GM12878 (cell line): ENCODE results near the gene ADAMTS7. TPM values are rescaled to one million over a fixed set of nuclear protein-coding genes. Genes with fewer than 3 reads are reported as not detected.

ENCODE experiments used
- ATAC-seq: fragments of 200-7000 bp; cut with Tn5 transposase; 3 replicates; pipeline ENCODE4 v1.9.1; 2020; ENCODE audit warnings: mild to moderate bottlenecking, moderate library complexity
- BruUV-seq: library from RNA; stranded (reverse); fragments of 400-500 nt; replicated peaks from 2 replicates; lab custom pipeline; 2021; lab: Mats Ljungman, UMichigan
- CTCF ChIA-PET: fragments of 300-600 bp; sonication (Branson Sonifier 250); formaldehyde crosslinking; extraction: SDS; loops from one replicate; lab custom pipeline; 2021; ENCODE audit warnings: inconsistent platforms; lab: Yijun Ruan, JAX
- POLR2A ChIA-PET: fragments of 350-600 bp; formaldehyde crosslinking; extraction: SDS; loops from one replicate; lab custom pipeline; 2021; ENCODE audit warnings: inconsistent platforms; lab: Charles Lee
- RAD21 ChIA-PET: fragments of 300-600 bp; sonication (Branson Sonifier 250); formaldehyde crosslinking; loops from one replicate; lab custom pipeline; 2023; ENCODE audit warnings: antibody characterized with exemption; ENCODE audit not compliant: unreplicated experiment; lab: Charles Lee
- SMC1A ChIA-PET: fragments of 300-600 bp; sonication (Branson Sonifier 250); formaldehyde crosslinking; loops from one replicate; lab custom pipeline; 2023; ENCODE audit not compliant: unreplicated experiment, uncharacterized antibody; lab: Charles Lee
- DNase-seq: peaks from one replicate; pipeline ENCODE4 v3.0.0-alpha.2; 2011; ENCODE audit warnings: low read depth, low spot score
- FAIRE-seq: peaks from 3 replicates; lab custom pipeline; 2011; peaks lifted over from hg19 to GRCh38; lab: Jason Lieb, UNC
- H2AFZ ChIP-seq: 2 replicates; pipeline ENCODE4 v1.6.0; 2011; ENCODE audit warnings: low read depth, low read length, control low read depth; ENCODE audit not compliant: control insufficient read depth
- H3K27ac ChIP-seq: 2 replicates; pipeline ENCODE4 v1.5.1; 2011; ENCODE audit warnings: control low read depth; ENCODE audit not compliant: control insufficient read depth, insufficient read depth
- H3K27me3 ChIP-seq, 2 experiments: replicated peaks in 1 of 2; 2 replicates each; pipeline versions ENCODE4 v1.6.0 to v1.6.1; 2011; ENCODE audit warnings: low read length in 1 of 2; ENCODE audit not compliant: control insufficient read depth in 2 of 2, insufficient read depth in 2 of 2
- H3K36me3 ChIP-seq, 2 experiments: 2 replicates each; pipeline ENCODE4 v1.5.1; 2011; ENCODE audit warnings: low read length in 1 of 2; ENCODE audit not compliant: control insufficient read depth in 2 of 2, insufficient read depth in 2 of 2
- H3K4me1 ChIP-seq: 2 replicates; pipeline ENCODE4 v1.6.1; 2011; ENCODE audit warnings: mild to moderate bottlenecking, low read length, moderate library complexity, mixed read lengths; ENCODE audit not compliant: control insufficient read depth, insufficient read depth
- H3K4me2 ChIP-seq: 2 replicates; pipeline ENCODE4 v1.6.0; 2011; ENCODE audit warnings: control low read depth; ENCODE audit not compliant: control insufficient read depth, insufficient read depth
- H3K4me3 ChIP-seq: fragments of 200-600 bp; sonication (generic); 2 replicates; pipeline ENCODE4 v1.5.1; 2016
- H3K79me2 ChIP-seq: 2 replicates; pipeline ENCODE4 v1.6.0; 2011; ENCODE audit warnings: low read length; ENCODE audit not compliant: control insufficient read depth, insufficient read depth
- H3K9ac ChIP-seq: 2 replicates; pipeline ENCODE4 v1.8.0; 2011; ENCODE audit warnings: low read length, control low read depth, mixed read lengths; ENCODE audit not compliant: control insufficient read depth, insufficient read depth
- H3K9me3 ChIP-seq: replicated peaks from 3 replicates; pipeline ENCODE4 v1.5.1; 2011; ENCODE audit warnings: mild to moderate bottlenecking, low read length; ENCODE audit not compliant: control insufficient read depth, insufficient read depth
- H4K20me1 ChIP-seq: 2 replicates; pipeline ENCODE4 v1.6.0; 2011; ENCODE audit not compliant: control insufficient read depth, insufficient read depth
- ATF3 ChIP-seq: IDR thresholded peaks from 2 replicates; pipeline ENCODE4 v1.6.1; 2011; ENCODE audit warnings: low read depth, mild to moderate bottlenecking, low read length, moderate library complexity, borderline replicate concordance; ENCODE audit errors: extremely low read depth
- CBX5 ChIP-seq: sonication (generic); IDR thresholded peaks from 2 replicates; pipeline ENCODE4 v1.6.1; 2016; ENCODE audit warnings: low read depth, moderate library complexity, mild to moderate bottlenecking, inconsistent platforms
- CHD4 ChIP-seq: fragments of 200-600 bp; sonication (generic); IDR thresholded peaks from 2 replicates; pipeline ENCODE4 v1.6.1; 2016; ENCODE audit warnings: mild to moderate bottlenecking
- GABPA ChIP-seq: IDR thresholded peaks from 2 replicates; pipeline ENCODE4 v1.6.1; 2014; ENCODE audit warnings: antibody characterized with exemption, low read depth, mild to moderate bottlenecking, inconsistent platforms
- HDGF ChIP-seq: fragments of 450-650 bp; IDR thresholded peaks from 2 replicates; pipeline ENCODE4 v1.6.1; 2016; ENCODE audit warnings: antibody characterized with exemption
- KLF5 ChIP-seq: fragments of 450-650 bp; IDR thresholded peaks from 2 replicates; pipeline ENCODE4 v1.6.1; 2014; ENCODE audit warnings: mild to moderate bottlenecking; ENCODE audit not compliant: partially characterized antibody
- NBN ChIP-seq: fragments of 450-650 bp; IDR thresholded peaks from 2 replicates; pipeline ENCODE4 v1.6.1; 2016
- NFYA ChIP-seq: IDR thresholded peaks from 2 replicates; pipeline ENCODE4 v1.6.1; 2011; ENCODE audit warnings: low read depth, mild to moderate bottlenecking, low read length, improper control_type of control experiment, borderline replicate concordance
- POLR2AphosphoS2 ChIP-seq: IDR thresholded peaks from 2 replicates; pipeline ENCODE4 v1.6.1; 2011; ENCODE audit warnings: low read depth, mild to moderate bottlenecking, low read length, improper control_type of control experiment, moderate library complexity
- RB1 ChIP-seq: fragments of 450-650 bp; formaldehyde crosslinking; IDR thresholded peaks from 2 replicates; pipeline ENCODE4 v1.6.1; 2017; ENCODE audit warnings: mild to moderate bottlenecking, borderline replicate concordance
- RUNX3 ChIP-seq: IDR thresholded peaks from 2 replicates; pipeline ENCODE4 v1.6.1; 2012; ENCODE audit warnings: low read length, inconsistent platforms
- STAT1 ChIP-seq: fragments of 450-650 bp; conservative IDR thresholded peaks from 2 replicates; pipeline ENCODE4 v1.6.1; 2014; ENCODE audit warnings: antibody characterized with exemption, mild to moderate bottlenecking
- TCF3 ChIP-seq: IDR thresholded peaks from 2 replicates; pipeline ENCODE4 v1.6.1; 2012; ENCODE audit warnings: low read depth, mild to moderate bottlenecking, low read length, borderline replicate concordance; ENCODE audit not compliant: insufficient read depth
- WGBS: methylation state at CpG from one replicate; pipeline ENCODE4 v1.1.6; 2016; ENCODE audit warnings: low lambda C conversion rate; ENCODE audit not compliant: insufficient replicate concordance, insufficient coverage; ENCODE audit errors: missing lambda C conversion rate; 5-methylcytosine and 5-hydroxymethylcytosine counted together
- in situ Hi-C: fragments of 300-500 bp; cut with MboI; formaldehyde crosslinking; loops from 9 replicates; pipeline ENCODE4 v1.14.3; 2018; ENCODE audit warnings: mixed read lengths
- intact Hi-C: fragments of 100-400 bp; cut with micrococcal nuclease; formaldehyde crosslinking; loops from one replicate; pipeline ENCODE4 v1.14.2; 2022; ENCODE audit not compliant: unreplicated experiment
- polyA plus RNA-seq, 11 experiments: library from polyadenylated mRNA; depleted of rRNA in 4 of 11; unstranded in 6 of 11; stranded (reverse) in 5 of 11; fragments of >200 nt; fragmentation: Nextera tagmentation in 4 of 11; fragmentation: Illumina TruSeq in 1 of 11; extraction: Ambion mirVana in 4 of 11; extraction: Trizol in 1 of 11; gene quantifications; 1 replicate in 1 of 11; 2 replicates in 10 of 11; pipeline versions ENCODE4 v1.2.1 to v1.2.3, GENCODE V29; 2011 to 2016; ENCODE audit warnings: inconsistent platforms in 2 of 11, missing spikeins in 2 of 11, low read depth in 1 of 11
- total RNA-seq, 4 experiments: library from RNA; depleted of rRNA in 3 of 4; stranded (reverse); fragments of >200 nt in 3 of 4; fragmentation: Illumina TruSeq in 1 of 4; extraction: Trizol in 1 of 4; gene quantifications; 2 replicates each; pipeline versions ENCODE4 v1.2.1 to v1.2.3, GENCODE V29; 2013 to 2021

ADAMTS7 gene
- total and polyA plus RNA-seq, 10 of the 15 experiments (the other 5 are each of a cell fraction or from before 2014, with no cell fraction given) = 0.03 to 0.28 (median 0.06) TPM; not detected in 6

GRCh38 chr15:78717956-78718656 lies 93.2 kb downstream of the ADAMTS7 start:
- no TSS peak for BruUV-seq
- H4K20me1 ChIP-seq = no peaks in the 10 kb centered on the region
- ChIA-PET SMC1A (interaction anchor here (1.8 kb wide), 1 partner anchor 9 kb away, joined by 4 read pairs; no protein-coding TSS in a partner anchor), CTCF (interaction anchor here (1.6 kb wide), 1 partner anchor 8 kb away, joined by 4 read pairs; no protein-coding TSS in a partner anchor), RAD21 (no interaction called here), POLR2A (no interaction called here)
- H3K9me3 ChIP-seq = peaks cover 1% of the 10 kb centered on the region; the same call in 1 of the 3 replicates
- no peaks in the 10 kb centered on the region for H3K79me2 ChIP-seq
- H3K4me1 ChIP-seq = no peaks in the 10 kb centered on the region
- TF ChIP-seq ATF3 (no peak), GABPA (no peak), KLF5 (no peak), STAT1 (no peak), POLR2AphosphoS2 (no peak), RB1 (no peak), CHD4 (no peak), HDGF (no peak), NBN (no peak), NFYA (no peak), RUNX3 (no peak), CBX5 (no peak), TCF3 (no peak)
- H3K27me3 ChIP-seq = no peaks in the 10 kb centered on the region
- H3K4me3 ChIP-seq = no peak overlapping the region
- ATAC-seq (no peak), DNase-seq (no peak), FAIRE-seq (no peak)
- H3K27ac ChIP-seq = no peak overlapping the region
- no peaks in the 10 kb centered on the region for H3K36me3 ChIP-seq
- in situ Hi-C loops = loop anchor here (10.0 kb wide), 1 partner anchor 603 kb away; no protein-coding TSS in a partner anchor
- no peak overlapping the region for H3K9ac ChIP-seq
- WGBS = 0% methylated on average over 2 of the region's 2 CpGs
- no peak overlapping the region for H2AFZ ChIP-seq
- intact Hi-C loops = no loop called here
- H3K4me2 ChIP-seq = no peak overlapping the region
